Coronary artery (tissue), 2 donors: ENCODE data around the gene PHACTR2.

Experiments used
- DNase-seq: peaks from one replicate; pipeline ENCODE4 v3.0.0-alpha.2; 2017; ENCODE audit warnings: low spot score
- H3K27ac ChIP-seq, 2 donors: fragments of 200-600 bp; sonication (generic); one replicate each; pipeline ENCODE4 v1.5.1; 2016 to 2019
- H3K4me3 ChIP-seq: fragments of 200-600 bp; sonication (generic); 2 replicates; pipeline ENCODE4 v1.5.1; 2016; ENCODE audit warnings: mild to moderate bottlenecking, moderate library complexity
- CTCF ChIP-seq: fragments of 200-600 bp; sonication (generic); IDR thresholded peaks from one replicate; pipeline ENCODE4 v1.5.1; 2019; ENCODE audit warnings: antibody characterized with exemption

Gene PHACTR2

GRCh38 chr6:143766185-143766553 lies 88.4 kb downstream of the PHACTR2 start:
- Histone ChIP-seq H3K27ac (no peak overlapping the region), H3K4me3 (no peak overlapping the region)
- no peak for TF ChIP-seq CTCF
- no peak for DNase-seq

GRCh38 chr6:143767433-143767832 lies 89.7 kb downstream of the PHACTR2 start:
- no peak overlapping the region for H3K4me3 ChIP-seq
- DNase-seq: no peak
- H3K27ac ChIP-seq: no peak overlapping the region
- no peak for TF ChIP-seq CTCF

DNA sequence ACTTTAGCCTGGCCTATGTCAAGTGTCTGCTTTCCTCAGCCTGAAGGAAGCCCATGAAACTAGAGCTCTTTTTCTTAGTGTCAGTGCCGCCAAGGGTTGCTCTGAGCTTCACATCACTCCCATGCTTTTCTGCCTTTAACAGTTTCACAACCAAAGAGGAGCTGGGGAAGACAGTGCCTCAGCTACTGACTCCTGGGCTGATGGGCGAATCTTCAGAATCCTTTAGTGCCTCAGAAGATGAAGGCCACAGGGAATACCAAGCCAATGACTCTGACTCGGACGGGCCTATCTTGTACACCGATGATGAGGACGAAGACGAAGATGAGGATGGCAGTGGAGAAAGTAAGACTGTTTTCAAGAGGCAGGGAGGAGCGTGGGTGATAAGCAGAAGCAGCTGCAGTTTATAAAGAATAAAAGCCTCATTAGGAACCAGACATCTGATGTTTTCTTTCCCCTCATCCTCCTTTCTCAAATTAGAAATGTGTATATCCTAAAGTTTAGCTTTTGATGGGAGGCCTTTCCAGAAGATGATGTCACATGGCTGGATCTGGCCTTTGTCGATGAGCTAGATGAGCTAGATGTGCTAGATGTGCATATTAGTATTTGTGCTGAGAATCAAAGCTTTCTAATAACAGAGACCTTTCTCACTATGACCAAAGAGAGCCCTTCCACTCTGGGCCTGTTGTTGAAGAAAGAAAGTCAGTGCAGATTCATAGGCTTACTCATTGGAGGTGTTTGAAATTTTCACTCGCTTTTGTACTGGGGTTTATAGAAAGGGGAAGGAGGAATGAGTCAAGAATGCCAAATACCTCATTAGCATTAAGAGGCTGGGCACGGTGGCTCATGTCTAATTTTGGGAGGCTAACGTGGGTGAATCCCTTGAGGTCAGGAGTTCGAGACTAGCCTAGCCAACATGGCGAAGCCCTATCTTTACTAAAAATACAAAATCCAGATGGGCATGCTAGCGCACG lies 94.6 kb downstream of the PHACTR2 start:
- peak overlapping the region in 1 of 2 donors; percentile 45 for H3K27ac ChIP-seq
- no peak for DNase-seq
- no peak for TF ChIP-seq CTCF
- H3K4me3 ChIP-seq: no peak overlapping the region

DNA sequence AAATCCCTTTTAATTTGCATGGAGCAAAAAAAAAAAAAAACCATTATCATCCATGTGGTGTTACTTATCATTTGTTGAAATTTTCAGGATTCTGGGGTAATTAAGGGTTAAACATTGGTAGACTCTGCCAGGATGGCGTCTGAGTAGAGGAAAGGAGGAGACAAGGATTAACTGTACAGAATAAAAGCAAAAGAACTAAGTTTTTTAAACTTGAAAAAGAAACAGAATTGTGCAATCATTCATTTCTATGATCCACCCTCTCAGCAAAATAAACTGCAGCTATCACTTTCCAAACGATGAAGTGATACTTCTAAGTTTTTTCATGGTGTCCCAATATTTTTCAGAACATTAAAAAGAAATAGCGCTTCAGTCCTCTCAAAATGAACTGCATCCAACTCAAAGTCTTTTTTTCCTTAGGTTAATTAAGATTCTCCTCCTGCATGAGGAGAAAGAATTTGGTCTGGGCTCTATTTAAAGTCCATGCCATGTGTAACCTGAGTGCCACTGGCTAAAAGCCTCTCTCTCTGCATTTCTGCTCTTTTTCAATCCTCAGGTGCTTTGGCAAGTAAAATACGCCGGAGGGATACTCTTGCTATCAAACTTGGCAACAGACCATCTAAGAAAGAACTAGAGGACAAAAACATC lies 95.9 kb downstream of the PHACTR2 start:
- DNase-seq: no peak
- Histone ChIP-seq H3K4me3 (peak overlapping the region; percentile 12), H3K27ac (peak overlapping the region; percentile 4 to 66)
- no peak for TF ChIP-seq CTCF

- TF ChIP-seq CTCF: no peak
- no peak overlapping the region for H3K4me3 ChIP-seq
- no peak for DNase-seq
Observed at GRCh38 chr6:143774347-143774746, 96.6 kb downstream of the PHACTR2 start.

GRCh38 chr6:143775336-143775735 lies 97.6 kb downstream of the PHACTR2 start:
- H3K4me3 ChIP-seq: no peak overlapping the region
- no peak for DNase-seq
- TF ChIP-seq CTCF: no peak
- H3K27ac ChIP-seq: peak overlapping the region in 1 of 2 donors; percentile 66

More at GRCh38 chr6:143774347-143774746, 96.6 kb downstream of the PHACTR2 start:
- peak overlapping the region in 1 of 2 donors; percentile 66 for H3K27ac ChIP-seq
